ENCODE measurements around the gene HBA2.

DNA sequence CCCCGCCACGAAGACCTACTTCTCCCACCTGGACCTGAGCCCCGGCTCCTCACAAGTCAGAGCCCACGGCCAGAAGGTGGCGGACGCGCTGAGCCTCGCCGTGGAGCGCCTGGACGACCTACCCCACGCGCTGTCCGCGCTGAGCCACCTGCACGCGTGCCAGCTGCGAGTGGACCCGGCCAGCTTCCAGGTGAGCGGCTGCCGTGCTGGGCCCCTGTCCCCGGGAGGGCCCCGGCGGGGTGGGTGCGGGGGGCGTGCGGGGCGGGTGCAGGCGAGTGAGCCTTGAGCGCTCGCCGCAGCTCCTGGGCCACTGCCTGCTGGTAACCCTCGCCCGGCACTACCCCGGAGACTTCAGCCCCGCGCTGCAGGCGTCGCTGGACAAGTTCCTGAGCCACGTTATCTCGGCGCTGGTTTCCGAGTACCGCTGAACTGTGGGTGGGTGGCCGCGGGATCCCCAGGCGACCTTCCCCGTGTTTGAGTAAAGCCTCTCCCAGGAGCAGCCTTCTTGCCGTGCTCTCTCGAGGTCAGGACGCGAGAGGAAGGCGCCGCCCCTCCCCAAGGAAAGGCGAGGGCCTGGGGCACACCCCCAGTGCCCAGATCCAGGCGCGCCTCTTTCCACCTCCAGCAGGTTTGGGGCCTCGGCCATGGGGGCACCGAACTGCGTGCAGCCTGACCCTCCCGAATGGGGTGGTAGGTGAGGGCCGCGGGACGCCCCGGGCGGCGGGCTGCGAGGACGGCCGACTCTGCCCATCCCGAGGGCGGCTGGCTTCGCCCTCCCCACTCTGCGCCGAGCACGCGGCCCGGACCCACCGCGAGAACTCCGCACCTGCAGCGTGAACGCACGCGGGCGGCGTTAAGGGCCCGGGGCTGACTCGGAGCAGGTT is 8.2 kb downstream of the HBA2 start:
- no peak for TF ChIP-seq CTCF (conservative IDR thresholded peaks at IDR 0.05; ENCODE audit: low read depth in 2 of 2)
- peak; percentile 58; the same call in 1 of the 2 replicates for TF ChIP-seq POLR2AphosphoS5 (IDR thresholded peaks at IDR 0.05; ENCODE audit: low read depth)
- no peak for TF ChIP-seq REST (IDR thresholded peaks at IDR 0.05; ENCODE audit: unreplicated experiment)
- TF ChIP-seq, protein P1, sequence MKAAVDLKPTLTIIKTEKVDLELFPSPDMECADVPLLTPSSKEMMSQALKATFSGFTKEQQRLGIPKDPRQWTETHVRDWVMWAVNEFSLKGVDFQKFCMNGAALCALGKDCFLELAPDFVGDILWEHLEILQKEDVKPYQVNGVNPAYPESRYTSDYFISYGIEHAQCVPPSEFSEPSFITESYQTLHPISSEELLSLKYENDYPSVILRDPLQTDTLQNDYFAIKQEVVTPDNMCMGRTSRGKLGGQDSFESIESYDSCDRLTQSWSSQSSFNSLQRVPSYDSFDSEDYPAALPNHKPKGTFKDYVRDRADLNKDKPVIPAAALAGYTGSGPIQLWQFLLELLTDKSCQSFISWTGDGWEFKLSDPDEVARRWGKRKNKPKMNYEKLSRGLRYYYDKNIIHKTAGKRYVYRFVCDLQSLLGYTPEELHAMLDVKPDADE (IDR thresholded peaks at IDR 0.05), result no peak
- TF ChIP-seq ZNF331 (CRISPR knock-in tag; IDR thresholded peaks at IDR 0.05; ENCODE audit: low read depth), result no peak
- TF ChIP-seq EZH2 (IDR thresholded peaks at IDR 0.05; ENCODE audit: low read depth, unreplicated experiment), result no peak
- TF ChIP-seq, protein P2, sequence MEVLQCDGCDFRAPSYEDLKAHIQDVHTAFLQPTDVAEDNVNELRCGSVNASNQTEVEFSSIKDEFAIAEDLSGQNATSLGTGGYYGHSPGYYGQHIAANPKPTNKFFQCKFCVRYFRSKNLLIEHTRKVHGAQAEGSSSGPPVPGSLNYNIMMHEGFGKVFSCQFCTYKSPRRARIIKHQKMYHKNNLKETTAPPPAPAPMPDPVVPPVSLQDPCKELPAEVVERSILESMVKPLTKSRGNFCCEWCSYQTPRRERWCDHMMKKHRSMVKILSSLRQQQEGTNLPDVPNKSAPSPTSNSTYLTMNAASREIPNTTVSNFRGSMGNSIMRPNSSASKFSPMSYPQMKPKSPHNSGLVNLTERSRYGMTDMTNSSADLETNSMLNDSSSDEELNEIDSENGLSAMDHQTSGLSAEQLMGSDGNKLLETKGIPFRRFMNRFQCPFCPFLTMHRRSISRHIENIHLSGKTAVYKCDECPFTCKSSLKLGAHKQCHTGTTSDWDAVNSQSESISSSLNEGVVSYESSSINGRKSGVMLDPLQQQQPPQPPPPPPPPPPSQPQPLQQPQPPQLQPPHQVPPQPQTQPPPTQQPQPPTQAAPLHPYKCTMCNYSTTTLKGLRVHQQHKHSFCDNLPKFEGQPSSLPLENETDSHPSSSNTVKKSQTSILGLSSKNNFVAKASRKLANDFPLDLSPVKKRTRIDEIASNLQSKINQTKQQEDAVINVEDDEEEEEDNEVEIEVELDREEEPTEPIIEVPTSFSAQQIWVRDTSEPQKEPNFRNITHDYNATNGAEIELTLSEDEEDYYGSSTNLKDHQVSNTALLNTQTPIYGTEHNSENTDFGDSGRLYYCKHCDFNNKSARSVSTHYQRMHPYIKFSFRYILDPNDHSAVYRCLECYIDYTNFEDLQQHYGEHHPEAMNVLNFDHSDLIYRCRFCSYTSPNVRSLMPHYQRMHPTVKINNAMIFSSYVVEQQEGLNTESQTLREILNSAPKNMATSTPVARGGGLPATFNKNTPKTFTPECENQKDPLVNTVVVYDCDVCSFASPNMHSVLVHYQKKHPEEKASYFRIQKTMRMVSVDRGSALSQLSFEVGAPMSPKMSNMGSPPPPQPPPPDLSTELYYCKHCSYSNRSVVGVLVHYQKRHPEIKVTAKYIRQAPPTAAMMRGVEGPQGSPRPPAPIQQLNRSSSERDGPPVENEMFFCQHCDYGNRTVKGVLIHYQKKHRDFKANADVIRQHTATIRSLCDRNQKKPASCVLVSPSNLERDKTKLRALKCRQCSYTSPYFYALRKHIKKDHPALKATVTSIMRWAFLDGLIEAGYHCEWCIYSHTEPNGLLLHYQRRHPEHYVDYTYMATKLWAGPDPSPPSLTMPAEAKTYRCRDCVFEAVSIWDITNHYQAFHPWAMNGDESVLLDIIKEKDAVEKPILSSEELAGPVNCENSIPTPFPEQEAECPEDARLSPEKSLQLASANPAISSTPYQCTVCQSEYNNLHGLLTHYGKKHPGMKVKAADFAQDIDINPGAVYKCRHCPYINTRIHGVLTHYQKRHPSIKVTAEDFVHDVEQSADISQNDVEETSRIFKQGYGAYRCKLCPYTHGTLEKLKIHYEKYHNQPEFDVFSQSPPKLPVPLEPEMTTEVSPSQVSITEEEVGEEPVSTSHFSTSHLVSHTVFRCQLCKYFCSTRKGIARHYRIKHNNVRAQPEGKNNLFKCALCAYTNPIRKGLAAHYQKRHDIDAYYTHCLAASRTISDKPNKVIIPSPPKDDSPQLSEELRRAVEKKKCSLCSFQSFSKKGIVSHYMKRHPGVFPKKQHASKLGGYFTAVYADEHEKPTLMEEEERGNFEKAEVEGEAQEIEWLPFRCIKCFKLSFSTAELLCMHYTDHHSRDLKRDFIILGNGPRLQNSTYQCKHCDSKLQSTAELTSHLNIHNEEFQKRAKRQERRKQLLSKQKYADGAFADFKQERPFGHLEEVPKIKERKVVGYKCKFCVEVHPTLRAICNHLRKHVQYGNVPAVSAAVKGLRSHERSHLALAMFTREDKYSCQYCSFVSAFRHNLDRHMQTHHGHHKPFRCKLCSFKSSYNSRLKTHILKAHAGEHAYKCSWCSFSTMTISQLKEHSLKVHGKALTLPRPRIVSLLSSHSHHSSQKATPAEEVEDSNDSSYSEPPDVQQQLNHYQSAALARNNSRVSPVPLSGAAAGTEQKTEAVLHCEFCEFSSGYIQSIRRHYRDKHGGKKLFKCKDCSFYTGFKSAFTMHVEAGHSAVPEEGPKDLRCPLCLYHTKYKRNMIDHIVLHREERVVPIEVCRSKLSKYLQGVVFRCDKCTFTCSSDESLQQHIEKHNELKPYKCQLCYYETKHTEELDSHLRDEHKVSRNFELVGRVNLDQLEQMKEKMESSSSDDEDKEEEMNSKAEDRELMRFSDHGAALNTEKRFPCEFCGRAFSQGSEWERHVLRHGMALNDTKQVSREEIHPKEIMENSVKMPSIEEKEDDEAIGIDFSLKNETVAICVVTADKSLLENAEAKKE (CRISPR knock-in tag; IDR thresholded peaks at IDR 0.05), result no peak
- TF ChIP-seq CREB1 (CRISPR knock-in tag; IDR thresholded peaks at IDR 0.05; ENCODE audit: low read depth), result 0 out of 2 replicates have a peak, but pooled peaks have one; percentile 64
